Activated CD8-positive, alpha-beta memory T cell treated with anti-CD3 and anti-CD28 coated beads, Interleukin-2, amount 50 U/mL, for 24 hours (primary cell): ENCODE measurements around the gene SIGLEC11.

Experiments used
- DNase-seq: peaks from one replicate; pipeline ENCODE4 v3.0.0-alpha.2; 2020; ENCODE audit errors: extremely low read depth

The SIGLEC11 gene

GRCh38 chr19:49906879-49907564, 54.0 kb downstream of the SIGLEC11 start:
- DNase-seq = no peak

- DNase-seq = no peak
These were observed 56.8 kb downstream of the SIGLEC11 start for GRCh38 chr19:49904136-49904535.
